Progenitor cell of endocrine pancreas (in vitro differentiated cells): Measurements from ENCODE around the gene SIRT6. TPM values are rescaled to one million over a fixed set of nuclear protein-coding genes. Genes with fewer than 3 reads are reported as not detected.
"Not testable (repeated sequence)": the region's sequence is repeated elsewhere in the genome, so short reads cannot be mapped to it uniquely, and the experiment has no call there.

Experiments used
- DNase-seq: peaks from one replicate; pipeline ENCODE4 v3.0.0; 2021; ENCODE audit warnings: low spot score; ENCODE audit not compliant: unreplicated experiment
- H3K27ac Mint-ChIP-seq: 2 replicates; pipeline ENCODE4 v1.8.0; 2021; ENCODE audit warnings: mild to moderate bottlenecking, moderate library complexity, mixed read lengths
- H3K27me3 Mint-ChIP-seq: 2 replicates; pipeline ENCODE4 v1.8.0; 2021; ENCODE audit warnings: mixed read lengths
- H3K36me3 Mint-ChIP-seq: 2 replicates; pipeline ENCODE4 v1.8.0; 2022; ENCODE audit warnings: mixed read lengths; ENCODE audit not compliant: insufficient read depth
- H3K4me1 Mint-ChIP-seq: 2 replicates; pipeline ENCODE4 v1.8.0; 2021; ENCODE audit warnings: low read depth, mixed read lengths
- H3K4me3 Mint-ChIP-seq: 2 replicates; pipeline ENCODE4 v1.8.0; 2021; ENCODE audit warnings: low read depth, mild to moderate bottlenecking, moderate library complexity, mixed read lengths
- H3K9me3 Mint-ChIP-seq: 2 replicates; pipeline ENCODE4 v1.8.0; 2021; ENCODE audit warnings: low read depth, mixed read lengths
- total RNA-seq: library from RNA; stranded (reverse); gene quantifications from 2 replicates; pipeline ENCODE4 v1.2.1, GENCODE V29; 2021
- TF ChIP-seq, protein P1 (sequence below): fragments of 200-600 bp; sonication (generic); IDR thresholded peaks from one replicate; pipeline ENCODE4 v1.5.0; 2021; ENCODE audit warnings: antibody characterized with exemption, mild to moderate bottlenecking; ENCODE audit not compliant: unreplicated experiment

The SIRT6 gene
- total RNA-seq, 1 donor from 2014 or later, result 33.2 TPM

DNA sequence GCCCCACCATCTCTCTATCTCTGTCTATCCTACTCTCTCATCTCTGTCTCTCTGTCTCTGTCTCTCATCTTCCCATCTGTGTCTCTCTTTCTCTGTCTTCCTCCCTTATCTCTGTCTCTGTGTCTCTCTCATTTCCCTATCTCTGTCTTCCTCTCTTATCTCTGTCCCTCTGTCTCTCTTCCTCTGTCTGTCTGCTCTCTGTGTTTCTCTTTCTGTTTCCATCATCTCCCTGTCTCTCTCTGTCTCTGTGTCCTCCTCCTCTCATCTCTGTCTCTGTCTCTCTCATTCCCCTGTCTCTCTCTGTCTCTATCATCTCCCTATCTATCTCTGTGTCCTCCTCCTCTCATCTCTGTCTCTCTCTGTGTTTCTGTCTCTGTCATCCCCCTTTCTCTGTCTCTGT, 45.4 kb upstream of the SIRT6 start:
- H3K27me3 Mint-ChIP-seq, result peaks cover 9% of the 10 kb centered on the region
- no peak overlapping the region for H3K27ac Mint-ChIP-seq
- DNase-seq, result no peak
- H3K4me3 Mint-ChIP-seq, result no peak overlapping the region
- H3K4me1 Mint-ChIP-seq, result no peaks in the 10 kb centered on the region
- H3K36me3 Mint-ChIP-seq, result no peaks in the 10 kb centered on the region
- TF ChIP-seq, protein P1, sequence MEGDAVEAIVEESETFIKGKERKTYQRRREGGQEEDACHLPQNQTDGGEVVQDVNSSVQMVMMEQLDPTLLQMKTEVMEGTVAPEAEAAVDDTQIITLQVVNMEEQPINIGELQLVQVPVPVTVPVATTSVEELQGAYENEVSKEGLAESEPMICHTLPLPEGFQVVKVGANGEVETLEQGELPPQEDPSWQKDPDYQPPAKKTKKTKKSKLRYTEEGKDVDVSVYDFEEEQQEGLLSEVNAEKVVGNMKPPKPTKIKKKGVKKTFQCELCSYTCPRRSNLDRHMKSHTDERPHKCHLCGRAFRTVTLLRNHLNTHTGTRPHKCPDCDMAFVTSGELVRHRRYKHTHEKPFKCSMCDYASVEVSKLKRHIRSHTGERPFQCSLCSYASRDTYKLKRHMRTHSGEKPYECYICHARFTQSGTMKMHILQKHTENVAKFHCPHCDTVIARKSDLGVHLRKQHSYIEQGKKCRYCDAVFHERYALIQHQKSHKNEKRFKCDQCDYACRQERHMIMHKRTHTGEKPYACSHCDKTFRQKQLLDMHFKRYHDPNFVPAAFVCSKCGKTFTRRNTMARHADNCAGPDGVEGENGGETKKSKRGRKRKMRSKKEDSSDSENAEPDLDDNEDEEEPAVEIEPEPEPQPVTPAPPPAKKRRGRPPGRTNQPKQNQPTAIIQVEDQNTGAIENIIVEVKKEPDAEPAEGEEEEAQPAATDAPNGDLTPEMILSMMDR, result no peak
- no peaks in the 10 kb centered on the region for H3K9me3 Mint-ChIP-seq

GRCh38 chr19:4225885-4226284, 43.5 kb upstream of the SIRT6 start:
- DNase-seq, result no peak
- H3K27ac Mint-ChIP-seq, result no peak overlapping the region
- TF ChIP-seq, protein P1, result no peak
- no peaks in the 10 kb centered on the region for H3K4me1 Mint-ChIP-seq
- H3K4me3 Mint-ChIP-seq, result no peak overlapping the region
- H3K27me3 Mint-ChIP-seq, result peaks cover 9% of the 10 kb centered on the region
- no peaks in the 10 kb centered on the region for H3K9me3 Mint-ChIP-seq
- H3K36me3 Mint-ChIP-seq, result no peaks in the 10 kb centered on the region

- H3K27me3 Mint-ChIP-seq, result peaks cover 7% of the 10 kb centered on the region
- TF ChIP-seq, protein P1, result no peak
- no peaks in the 10 kb centered on the region for H3K9me3 Mint-ChIP-seq
Measured at GRCh38 chr19:4224470-4224869, 42.1 kb upstream of the SIRT6 start.

GRCh38 chr19:4220188-4220587, 37.8 kb upstream of the SIRT6 start:
- TF ChIP-seq, protein P1, result no peak
- DNase-seq, result no peak
- Mint-ChIP-seq H3K36me3 (no peaks in the 10 kb centered on the region), H3K27me3 (no peaks in the 10 kb centered on the region), H3K27ac (no peak overlapping the region), H3K4me3 (no peak overlapping the region), H3K4me1 (no peaks in the 10 kb centered on the region), H3K9me3 (no peaks in the 10 kb centered on the region)

More at GRCh38 chr19:4224470-4224869, 42.1 kb upstream of the SIRT6 start:
- no peak overlapping the region for H3K4me3 Mint-ChIP-seq
- no peaks in the 10 kb centered on the region for H3K4me1 Mint-ChIP-seq
- H3K27ac Mint-ChIP-seq, result no peak overlapping the region
- no peaks in the 10 kb centered on the region for H3K36me3 Mint-ChIP-seq
- no peak for DNase-seq

- H3K4me1 Mint-ChIP-seq, H3K4me3 Mint-ChIP-seq, H3K27me3 Mint-ChIP-seq, H3K27ac Mint-ChIP-seq, H3K9me3 Mint-ChIP-seq, H3K36me3 Mint-ChIP-seq, DNase-seq: not testable (repeated sequence)
Measured at GRCh38 chr19:4218523-4218922, 36.2 kb upstream of the SIRT6 start.

DNA sequence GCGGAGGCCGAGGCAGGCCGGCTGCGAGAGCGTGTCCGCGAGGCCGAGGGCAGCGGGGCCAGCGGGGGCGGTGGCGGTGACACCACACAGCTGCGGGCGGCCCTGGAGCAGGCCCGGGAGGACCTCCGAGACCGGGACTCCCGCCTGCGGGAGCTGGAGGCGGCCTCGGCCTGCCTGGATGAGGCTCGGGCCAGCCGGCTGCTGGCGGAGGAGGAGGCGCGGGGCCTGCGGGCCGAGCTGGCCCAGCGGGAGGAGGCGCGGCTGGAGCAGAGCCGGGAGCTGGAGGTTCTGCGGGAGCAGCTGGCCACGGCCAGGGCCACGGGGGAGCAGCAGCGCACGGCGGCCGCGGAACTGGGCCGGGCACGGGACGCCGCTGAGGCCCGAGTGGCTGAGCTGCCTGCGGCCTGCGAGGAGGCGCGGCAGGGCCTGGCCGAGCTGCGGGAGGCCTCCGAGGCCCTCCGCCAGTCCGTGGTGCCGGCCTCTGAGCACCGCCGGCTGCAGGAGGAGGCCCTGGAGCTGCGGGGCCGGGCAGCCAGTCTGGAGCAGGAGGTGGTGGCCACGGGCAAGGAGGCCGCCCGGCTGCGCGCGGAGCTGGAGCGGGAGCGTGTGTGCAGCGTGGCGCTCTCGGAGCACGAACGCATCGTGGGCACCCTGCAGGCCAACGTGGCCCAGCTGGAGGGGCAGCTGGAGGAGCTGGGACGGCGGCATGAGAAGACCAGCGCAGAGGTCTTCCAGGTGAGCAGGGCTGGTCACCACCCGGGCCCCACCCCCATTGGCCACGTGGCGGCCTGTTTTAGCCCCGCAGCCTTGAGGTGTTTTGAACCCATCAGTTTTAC, 35.3 kb upstream of the SIRT6 start:
- Mint-ChIP-seq H3K27ac (no peak overlapping the region), H3K4me3 (no peak overlapping the region), H3K36me3 (no peaks in the 10 kb centered on the region), H3K4me1 (no peaks in the 10 kb centered on the region), H3K9me3 (no peaks in the 10 kb centered on the region), H3K27me3 (peaks cover 9% of the 10 kb centered on the region)
- TF ChIP-seq, protein P1, result no peak
- DNase-seq, result no peak
